OCI-LY1 (cell line): ENCODE measurements around the gene EHMT2.

ENCODE experiments used
- H2AFZ ChIP-seq: fragments of 200-600 bp; sonication (generic), shearing (Covaris generic); 2 replicates; pipeline ENCODE4 v1.6.0; 2014; ENCODE audit warnings: antibody characterized with exemption, mild to moderate bottlenecking, low read length
- H3F3A ChIP-seq: fragments of 200-600 bp; sonication (generic), shearing (Covaris generic); 2 replicates; pipeline ENCODE4 v1.6.0; 2014; ENCODE audit warnings: mild to moderate bottlenecking, antibody characterized with exemption, low read length, moderate library complexity; ENCODE audit not compliant: insufficient read depth
- H3K27ac ChIP-seq: fragments of 200-600 bp; sonication (generic); 2 replicates; pipeline ENCODE4 v1.5.1; 2014; ENCODE audit warnings: low read length, mixed run types, mild to moderate bottlenecking, low read depth; ENCODE audit not compliant: poor library complexity, severe bottlenecking
- H3K27me3 ChIP-seq: fragments of 200-600 bp; sonication (generic); 2 replicates; pipeline ENCODE4 v1.6.0; 2014; ENCODE audit warnings: antibody characterized with exemption, mild to moderate bottlenecking, low read length, moderate library complexity; ENCODE audit not compliant: insufficient read depth
- H3K36me3 ChIP-seq: fragments of 200-600 bp; sonication (generic); 2 replicates; pipeline ENCODE4 v1.6.1; 2014; ENCODE audit warnings: mild to moderate bottlenecking, antibody characterized with exemption, low read length, moderate library complexity, mixed read lengths; ENCODE audit not compliant: insufficient read depth
- H3K4me1 ChIP-seq: fragments of 200-600 bp; sonication (generic); 2 replicates; pipeline ENCODE4 v1.5.1; 2014; ENCODE audit warnings: mild to moderate bottlenecking, low read length, moderate library complexity; ENCODE audit not compliant: insufficient read depth, severe bottlenecking
- H3K4me2 ChIP-seq: fragments of 200-600 bp; sonication (generic), shearing (Covaris generic); 2 replicates; pipeline ENCODE4 v1.6.1; 2014; ENCODE audit warnings: low read length
- H3K4me3 ChIP-seq: fragments of 200-600 bp; sonication (generic); 2 replicates; pipeline ENCODE4 v1.5.1; 2014; ENCODE audit warnings: low read length, low read depth, mild to moderate bottlenecking, mixed read lengths; ENCODE audit not compliant: poor library complexity, severe bottlenecking
- H3K79me2 ChIP-seq: fragments of 200-600 bp; shearing (Covaris generic); 2 replicates; pipeline ENCODE4 v1.6.1; 2016; ENCODE audit warnings: mixed run types, low read length, mixed read lengths; ENCODE audit not compliant: insufficient read depth
- H3K9ac ChIP-seq: fragments of 200-600 bp; sonication (generic), shearing (Covaris generic); 2 replicates; pipeline ENCODE4 v1.6.1; 2014; ENCODE audit warnings: mild to moderate bottlenecking, low read length, mixed read lengths
- H3K9me2 ChIP-seq: fragments of 200-600 bp; sonication (generic), shearing (Covaris generic); 2 replicates; pipeline ENCODE4 v1.6.1; 2014; ENCODE audit warnings: low read depth, mild to moderate bottlenecking, low read length, mixed read lengths
- H3K9me3 ChIP-seq: fragments of 200-600 bp; shearing (Covaris generic); 2 replicates; pipeline ENCODE4 v1.6.1; 2014; ENCODE audit warnings: low read length, mixed read lengths
- H4K20me1 ChIP-seq: fragments of 200-600 bp; sonication (generic), shearing (Covaris generic); 2 replicates; pipeline ENCODE4 v1.6.0; 2016; ENCODE audit warnings: mild to moderate bottlenecking, low read length; ENCODE audit not compliant: insufficient read depth
- EZH2 ChIP-seq: fragments of 200-600 bp; sonication (generic), shearing (Covaris generic); IDR thresholded peaks from 2 replicates; pipeline ENCODE4 v1.8.0; 2017; ENCODE audit warnings: borderline replicate concordance, mixed run types, mild to moderate bottlenecking, antibody characterized with exemption, low read length, moderate library complexity, mixed read lengths
- TF ChIP-seq, protein P1 (sequence below): fragments of 200-600 bp; sonication (generic), shearing (Covaris generic); IDR thresholded peaks from 2 replicates; pipeline ENCODE4 v1.5.1; 2017; ENCODE audit warnings: mild to moderate bottlenecking, antibody characterized with exemption, low read length, moderate library complexity, mixed read lengths

The EHMT2 gene

DNA sequence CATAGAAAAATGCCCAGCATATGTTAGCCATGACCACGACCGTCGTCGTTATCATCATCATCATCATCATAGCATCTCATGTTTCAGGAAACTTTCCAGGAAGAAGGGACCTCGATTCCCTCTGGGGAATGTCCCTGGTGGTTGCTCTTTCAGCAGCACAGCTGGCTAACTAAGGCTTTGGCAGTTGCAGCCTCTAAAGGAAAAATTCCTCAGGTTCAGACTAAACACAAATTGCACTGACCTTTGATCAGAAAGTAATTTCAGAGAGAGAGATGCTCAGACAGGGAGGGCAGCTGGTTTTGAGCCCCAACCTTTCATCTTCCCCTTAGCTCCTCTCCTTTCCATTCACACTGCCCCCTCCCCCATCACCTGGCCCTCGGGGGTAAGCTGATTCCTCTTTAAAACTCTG lies 42.8 kb upstream of the EHMT2 start:
- no peaks in the 10 kb centered on the region for H3K9me2 ChIP-seq
- no peaks in the 10 kb centered on the region for H3K9me3 ChIP-seq

GRCh38 chr6:31935823-31936222 lies 38.3 kb upstream of the EHMT2 start:
- H3K36me3 ChIP-seq: no peaks in the 10 kb centered on the region
- no peaks in the 10 kb centered on the region for H3K9me2 ChIP-seq
- H3K9me3 ChIP-seq: no peaks in the 10 kb centered on the region
- H3F3A ChIP-seq: no peaks in the 10 kb centered on the region
- H2AFZ ChIP-seq: no peak overlapping the region
- no peaks in the 10 kb centered on the region for H3K27me3 ChIP-seq
- H3K9ac ChIP-seq: no peak overlapping the region
- TF ChIP-seq, protein P1, sequence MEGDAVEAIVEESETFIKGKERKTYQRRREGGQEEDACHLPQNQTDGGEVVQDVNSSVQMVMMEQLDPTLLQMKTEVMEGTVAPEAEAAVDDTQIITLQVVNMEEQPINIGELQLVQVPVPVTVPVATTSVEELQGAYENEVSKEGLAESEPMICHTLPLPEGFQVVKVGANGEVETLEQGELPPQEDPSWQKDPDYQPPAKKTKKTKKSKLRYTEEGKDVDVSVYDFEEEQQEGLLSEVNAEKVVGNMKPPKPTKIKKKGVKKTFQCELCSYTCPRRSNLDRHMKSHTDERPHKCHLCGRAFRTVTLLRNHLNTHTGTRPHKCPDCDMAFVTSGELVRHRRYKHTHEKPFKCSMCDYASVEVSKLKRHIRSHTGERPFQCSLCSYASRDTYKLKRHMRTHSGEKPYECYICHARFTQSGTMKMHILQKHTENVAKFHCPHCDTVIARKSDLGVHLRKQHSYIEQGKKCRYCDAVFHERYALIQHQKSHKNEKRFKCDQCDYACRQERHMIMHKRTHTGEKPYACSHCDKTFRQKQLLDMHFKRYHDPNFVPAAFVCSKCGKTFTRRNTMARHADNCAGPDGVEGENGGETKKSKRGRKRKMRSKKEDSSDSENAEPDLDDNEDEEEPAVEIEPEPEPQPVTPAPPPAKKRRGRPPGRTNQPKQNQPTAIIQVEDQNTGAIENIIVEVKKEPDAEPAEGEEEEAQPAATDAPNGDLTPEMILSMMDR: no peak
- no peak for TF ChIP-seq EZH2
- H3K27ac ChIP-seq: no peak overlapping the region
- no peaks in the 10 kb centered on the region for H3K4me1 ChIP-seq
- no peak overlapping the region for H3K4me2 ChIP-seq
- H3K79me2 ChIP-seq: no peaks in the 10 kb centered on the region
- H3K4me3 ChIP-seq: no peak overlapping the region
- no peaks in the 10 kb centered on the region for H4K20me1 ChIP-seq

More for the DNA sequence above, 42.8 kb upstream of the EHMT2 start:
- Histone ChIP-seq H3K4me1 (no peaks in the 10 kb centered on the region), H3K9ac (no peak overlapping the region), H3K79me2 (no peaks in the 10 kb centered on the region), H3K27ac (no peak overlapping the region), H3K4me2 (no peak overlapping the region), H2AFZ (no peak overlapping the region), H3K27me3 (peaks cover 6% of the 10 kb centered on the region), H3K4me3 (no peak overlapping the region), H4K20me1 (no peaks in the 10 kb centered on the region), H3F3A (no peaks in the 10 kb centered on the region), H3K36me3 (no peaks in the 10 kb centered on the region)
- no peak for TF ChIP-seq EZH2
- TF ChIP-seq, protein P1: no peak

DNA sequence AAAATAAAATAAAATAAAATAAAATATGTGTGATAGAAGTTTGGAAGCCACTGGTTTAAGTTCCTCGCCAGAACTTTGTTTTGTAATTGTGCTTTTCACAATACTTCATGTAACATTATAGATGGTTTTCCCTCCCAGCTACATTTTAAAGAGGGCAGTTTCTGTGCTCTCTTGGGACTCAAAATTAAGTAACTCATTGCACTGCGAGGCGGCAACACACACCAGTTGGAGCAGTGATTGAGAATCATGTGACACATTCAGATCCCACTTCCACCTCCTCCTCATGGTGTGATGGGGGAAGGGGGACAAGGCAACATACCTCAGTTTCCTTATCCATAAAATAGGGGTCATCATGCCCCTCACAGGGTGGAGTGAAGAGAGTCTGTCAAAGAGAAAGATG lies 37.5 kb upstream of the EHMT2 start:
- Histone ChIP-seq H3K27me3 (no peaks in the 10 kb centered on the region), H3K4me1 (no peaks in the 10 kb centered on the region), H3K79me2 (no peaks in the 10 kb centered on the region), H3K9me2 (no peaks in the 10 kb centered on the region), H3F3A (no peaks in the 10 kb centered on the region), H2AFZ (no peak overlapping the region), H3K4me2 (no peak overlapping the region), H4K20me1 (no peaks in the 10 kb centered on the region), H3K9me3 (no peaks in the 10 kb centered on the region), H3K27ac (no peak overlapping the region), H3K36me3 (no peaks in the 10 kb centered on the region), H3K9ac (no peak overlapping the region), H3K4me3 (no peak overlapping the region)
- TF ChIP-seq EZH2: no peak
- TF ChIP-seq, protein P1: no peak
